ENCODE measurements around the gene CHN2. TPM values are rescaled to one million over a fixed set of nuclear protein-coding genes. Genes with fewer than 3 reads are reported as not detected.

Gene CHN2
- total RNA-seq, 1 experiment from 2014 or later = 2.1 TPM

DNA sequence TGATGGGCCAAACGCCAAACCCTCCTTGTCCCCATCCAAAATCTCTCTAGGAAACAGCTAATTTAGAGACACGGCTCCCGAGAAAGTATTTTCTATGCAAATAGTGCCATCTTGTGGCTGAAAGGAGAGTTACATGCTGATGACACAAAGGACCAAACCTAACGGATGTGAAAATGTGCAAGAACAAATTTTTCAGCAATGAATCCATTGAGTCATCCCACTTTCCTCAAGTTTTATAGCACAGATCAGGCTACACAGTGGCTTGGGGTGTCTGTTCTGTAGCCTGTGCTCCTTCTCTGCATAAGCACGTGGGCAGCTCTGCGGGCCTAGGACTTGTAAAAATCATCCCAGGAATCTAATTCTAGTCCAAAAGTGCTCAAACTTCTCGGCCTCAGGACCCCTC, 214.3 kb downstream of the CHN2 start:
- POLR2A ChIA-PET = interaction anchor here (0.5 kb wide), 1 partner anchor 220 kb away, joined by 3 read pairs; no protein-coding TSS in a partner anchor

More for the DNA sequence above, 214.3 kb downstream of the CHN2 start:
- BruUV-seq (replicated peaks) = no TSS peak
- intact Hi-C loops (cut with micrococcal nuclease) = loop anchor here (1.0 to 5.0 kb wide), 5 partner anchors 167 to 487 kb away; no protein-coding TSS in a partner anchor
- Histone ChIP-seq H3K9me3 (ENCODE audit: control insufficient read depth in 1 of 2, insufficient read depth in 1 of 2, low read depth in 1 of 2, low read length in 2 of 2) (no peaks in the 10 kb centered on the region), H3K9me2 (ENCODE audit: insufficient read depth) (no peaks in the 10 kb centered on the region), H3K9ac (ENCODE audit: low read length) (no peak overlapping the region), H4K20me1 (ENCODE audit: insufficient read depth) (no peaks in the 10 kb centered on the region), H3K4me2 (ENCODE audit: low read length) (no peak overlapping the region), H3K36me3 (ENCODE audit: control insufficient read depth in 1 of 2, insufficient read depth in 2 of 2, low read length in 2 of 2) (no peaks in the 10 kb centered on the region), H3K4me3 (replicated peaks in 1 of 2; ENCODE audit: low read depth in 1 of 2, low read length in 2 of 2) (no peak overlapping the region), H3K79me2 (ENCODE audit: insufficient read depth, low read length) (no peaks in the 10 kb centered on the region), H2AFZ (ENCODE audit: low read depth, low read length, poor library complexity, severe bottlenecking) (no peak overlapping the region), H3K27ac (ENCODE audit: low read depth, low read length) (no peak overlapping the region), H3K4me1 (ENCODE audit: control insufficient read depth in 1 of 2, insufficient read depth in 2 of 2, low read length in 2 of 2) (no peaks in the 10 kb centered on the region), H3K27me3 (ENCODE audit: insufficient read depth, low read length) (no peaks in the 10 kb centered on the region; the same call in 1 of the 2 replicates)
- RAD21 ChIA-PET (ENCODE audit: low non-redundant PET in 1 of 2, low total read pairs in 2 of 2, uncharacterized antibody in 2 of 2, unreplicated experiment in 2 of 2) = interaction anchor here (0.8 to 1.2 kb wide), 10 partner anchors 219 to 487 kb away, joined by 3 to 12 read pairs (median 4); no protein-coding TSS in a partner anchor
- TF ChIP-seq, protein P1, sequence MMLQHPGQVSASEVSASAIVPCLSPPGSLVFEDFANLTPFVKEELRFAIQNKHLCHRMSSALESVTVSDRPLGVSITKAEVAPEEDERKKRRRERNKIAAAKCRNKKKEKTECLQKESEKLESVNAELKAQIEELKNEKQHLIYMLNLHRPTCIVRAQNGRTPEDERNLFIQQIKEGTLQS (IDR thresholded peaks at IDR 0.05) = no peak
- TF ChIP-seq JUND (IDR thresholded peaks at IDR 0.05) (no peak), RAD21 (IDR thresholded peaks at IDR 0.05; ENCODE audit: low read depth) (peak; percentile 94), FOSL1 (IDR thresholded peaks at IDR 0.05; ENCODE audit: low read depth) (no peak), ELF1 (IDR thresholded peaks at IDR 0.05; ENCODE audit: borderline replicate concordance, low read depth) (no peak), CBX3 (IDR thresholded peaks at IDR 0.05; ENCODE audit: low read depth) (no peak)
- TF ChIP-seq, protein P2, sequence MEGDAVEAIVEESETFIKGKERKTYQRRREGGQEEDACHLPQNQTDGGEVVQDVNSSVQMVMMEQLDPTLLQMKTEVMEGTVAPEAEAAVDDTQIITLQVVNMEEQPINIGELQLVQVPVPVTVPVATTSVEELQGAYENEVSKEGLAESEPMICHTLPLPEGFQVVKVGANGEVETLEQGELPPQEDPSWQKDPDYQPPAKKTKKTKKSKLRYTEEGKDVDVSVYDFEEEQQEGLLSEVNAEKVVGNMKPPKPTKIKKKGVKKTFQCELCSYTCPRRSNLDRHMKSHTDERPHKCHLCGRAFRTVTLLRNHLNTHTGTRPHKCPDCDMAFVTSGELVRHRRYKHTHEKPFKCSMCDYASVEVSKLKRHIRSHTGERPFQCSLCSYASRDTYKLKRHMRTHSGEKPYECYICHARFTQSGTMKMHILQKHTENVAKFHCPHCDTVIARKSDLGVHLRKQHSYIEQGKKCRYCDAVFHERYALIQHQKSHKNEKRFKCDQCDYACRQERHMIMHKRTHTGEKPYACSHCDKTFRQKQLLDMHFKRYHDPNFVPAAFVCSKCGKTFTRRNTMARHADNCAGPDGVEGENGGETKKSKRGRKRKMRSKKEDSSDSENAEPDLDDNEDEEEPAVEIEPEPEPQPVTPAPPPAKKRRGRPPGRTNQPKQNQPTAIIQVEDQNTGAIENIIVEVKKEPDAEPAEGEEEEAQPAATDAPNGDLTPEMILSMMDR (IDR thresholded peaks at IDR 0.05 in 2 of 3, conservative IDR thresholded peaks at IDR 0.05 in 1 of 3; ENCODE audit: borderline replicate concordance in 1 of 3, insufficient read depth in 1 of 3, low read depth in 2 of 3, low read length in 2 of 3) = peak; percentile 67 to 87 (median 79)
- DNase-seq (ENCODE audit: low read depth, low spot score) (peak; percentile 34), ATAC-seq (peak; percentile 80)
- CTCF ChIA-PET = interaction anchor here (0.8 to 6.6 kb wide), 11 partner anchors 63 to 486 kb away, joined by 3 to 76 read pairs (median 3); no protein-coding TSS in a partner anchor

Data from HCT116 (cell line).